SKM-1 (cell line): ENCODE data around the gene FRY.
A peak's percentile ranks its signal among the peaks of the same experiment; 100 is the strongest.

Experiments used
- DNase-seq: peaks from one replicate; lab custom pipeline; 2025; ENCODE audit not compliant: unreplicated experiment; lab: John Stamatoyannopoulos, UW

FRY gene

DNA sequence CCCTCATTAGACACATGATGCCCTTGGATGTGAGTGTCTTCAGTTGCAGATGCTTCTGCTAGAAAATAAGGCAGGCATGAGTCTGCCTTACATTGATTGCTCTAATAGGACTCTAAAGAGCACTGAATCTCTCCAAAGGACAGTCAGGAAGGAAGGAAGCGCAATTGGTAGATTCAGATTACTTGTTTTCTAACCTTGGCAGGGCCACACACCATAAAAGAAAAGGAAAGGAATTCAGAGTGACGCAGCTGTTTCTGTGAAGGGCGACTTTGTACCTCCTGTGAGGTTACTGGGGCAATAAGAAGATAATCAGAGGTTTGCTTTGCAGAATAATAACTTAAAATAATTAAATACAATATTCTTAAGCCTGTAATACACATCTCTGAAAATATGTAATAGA, 48.0 kb downstream of the FRY start:
- no peak for DNase-seq

DNA sequence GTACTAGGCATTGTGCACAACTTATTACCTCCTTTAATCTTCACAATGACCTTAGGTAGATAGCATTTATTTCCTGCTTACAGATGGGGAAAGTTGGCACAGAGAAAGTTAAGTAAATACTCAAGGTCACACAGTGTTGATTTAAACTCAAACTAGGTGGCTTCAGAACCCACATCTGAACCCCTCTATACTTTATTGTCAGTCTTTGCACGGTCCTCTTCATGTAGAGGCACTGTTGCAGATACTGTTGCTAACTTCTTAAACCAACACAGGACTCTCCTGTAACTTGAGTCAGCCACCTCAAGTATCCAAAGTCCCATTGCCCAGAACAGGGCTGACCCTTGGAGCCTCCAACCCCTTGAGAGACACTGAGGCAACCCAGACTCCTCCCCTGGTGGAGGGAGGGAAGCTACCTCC, 48.8 kb downstream of the FRY start:
- DNase-seq: no peak

- DNase-seq: no peak
Observed at GRCh38 chr13:32081591-32081990, 50.0 kb downstream of the FRY start.

- DNase-seq: no peak
Observed at GRCh38 chr13:32086366-32086765, 54.8 kb downstream of the FRY start.

GRCh38 chr13:32086791-32087441, 55.3 kb downstream of the FRY start:
- DNase-seq: no peak

DNA sequence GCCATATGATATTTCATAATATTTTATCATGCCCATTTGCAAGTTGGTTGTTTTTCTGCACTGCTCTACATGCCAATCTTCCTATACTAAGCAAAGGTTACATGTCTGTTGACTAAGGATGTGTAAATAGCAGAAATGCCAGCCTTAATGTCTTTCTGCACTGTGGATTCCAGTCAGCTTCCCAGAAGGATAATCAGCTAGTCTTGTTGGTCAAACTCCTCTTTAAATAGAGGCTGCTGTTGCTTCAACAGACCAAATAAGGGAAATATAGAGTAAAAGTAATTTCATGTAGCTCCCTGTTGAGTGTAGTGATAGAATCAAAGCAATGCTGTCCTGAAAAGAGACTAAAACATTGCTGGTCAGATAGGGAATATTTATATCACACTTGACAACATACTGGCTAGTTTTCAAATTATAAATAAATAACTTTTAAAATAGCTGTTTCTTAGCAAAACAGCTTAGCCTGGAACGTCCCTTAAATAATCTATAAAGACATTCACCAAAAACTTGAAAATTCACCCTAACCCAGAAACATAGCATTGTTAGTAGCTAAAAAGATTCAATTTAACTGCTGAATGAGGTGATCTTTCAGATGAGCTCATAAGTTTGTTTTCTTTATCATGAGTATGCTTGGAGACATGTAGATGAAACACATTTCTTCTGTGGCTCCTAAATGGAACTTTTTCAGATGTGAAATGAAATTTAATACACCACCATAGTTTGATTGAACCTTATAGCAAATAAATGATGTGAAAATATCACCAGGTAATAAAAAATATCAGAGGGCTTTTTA, 56.6 kb downstream of the FRY start:
- no peak for DNase-seq

DNA sequence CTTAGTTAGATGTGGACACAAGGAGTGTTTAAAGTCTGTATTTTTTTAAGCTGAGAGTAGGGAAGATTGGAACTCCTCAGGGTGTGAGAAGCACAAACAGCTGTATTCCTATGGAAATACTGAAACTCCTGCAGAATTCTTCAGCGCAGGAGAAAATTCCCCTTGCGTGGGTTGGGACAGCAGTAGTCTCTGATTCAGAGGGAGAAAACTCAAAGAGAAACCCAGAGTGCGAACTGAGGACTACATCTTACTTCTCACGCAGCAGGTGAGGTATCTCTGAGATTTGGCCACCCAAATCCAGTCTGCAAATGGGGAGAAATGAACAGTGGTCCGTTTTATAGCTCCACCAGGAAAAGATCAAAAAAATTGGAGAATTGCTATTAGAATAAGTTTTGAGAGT, 60.9 kb downstream of the FRY start:
- no peak for DNase-seq

DNA sequence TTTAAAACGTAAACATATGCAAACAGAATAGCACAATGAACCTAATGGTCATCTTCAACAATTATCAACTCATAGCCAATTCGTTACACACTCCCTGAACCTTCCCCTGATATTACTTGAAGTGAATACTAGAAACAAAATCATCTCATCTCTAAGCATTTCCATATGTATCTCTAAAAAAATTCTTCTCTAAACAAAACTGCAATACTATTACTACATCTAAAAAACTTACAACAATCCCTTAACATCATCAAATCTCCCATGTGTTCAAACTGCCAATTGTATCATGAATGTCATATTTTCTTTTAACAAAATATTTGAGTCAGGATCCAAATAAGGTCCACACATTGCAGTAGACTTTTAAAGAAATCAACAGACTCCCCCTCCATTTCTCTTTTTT, 61.4 kb downstream of the FRY start:
- no peak for DNase-seq

DNA sequence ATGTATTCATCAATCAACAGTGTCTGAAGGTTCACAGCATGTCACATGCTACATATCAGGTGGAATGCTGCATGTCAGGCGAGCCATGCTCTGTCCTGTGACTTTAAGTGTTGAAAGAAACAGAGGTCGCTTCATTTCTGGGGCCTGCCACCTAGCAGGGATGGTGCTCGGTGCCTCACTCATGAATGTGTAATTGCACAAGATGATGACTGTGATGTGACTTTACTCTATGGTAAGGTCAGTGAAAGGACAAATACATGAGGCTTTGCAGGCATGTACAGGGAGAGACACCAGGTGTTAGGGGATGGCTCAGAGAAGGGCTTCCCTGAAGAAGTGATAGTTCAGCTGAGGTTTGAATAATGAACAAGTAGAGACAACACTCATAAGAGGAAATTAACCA, 66.7 kb downstream of the FRY start:
- no peak for DNase-seq

- DNase-seq: no peak
Observed at GRCh38 chr13:32105653-32106313, 74.2 kb downstream of the FRY start.

- no peak for DNase-seq
Observed at GRCh38 chr13:32107474-32107873, 75.9 kb downstream of the FRY start.

DNA sequence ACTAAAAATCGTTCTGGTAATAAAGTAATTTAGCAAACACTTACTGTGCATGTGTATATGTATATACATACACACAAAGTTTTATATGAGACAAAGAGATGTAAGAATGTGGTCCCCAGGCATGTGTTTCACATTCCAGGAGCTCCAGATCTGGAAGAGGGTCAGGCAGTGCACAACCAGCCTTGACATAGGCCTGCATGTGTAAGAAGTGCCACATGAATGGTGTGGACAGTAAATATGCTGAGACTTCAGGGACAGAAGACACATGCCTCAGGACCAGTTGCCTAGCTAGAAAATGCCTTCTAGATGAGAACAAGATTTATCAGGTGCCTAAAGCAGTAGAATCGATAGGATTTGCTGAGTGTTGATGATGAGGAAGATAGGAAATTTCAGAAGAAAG, 76.4 kb downstream of the FRY start:
- DNase-seq: no peak

GRCh38 chr13:32113532-32113931, 82.0 kb downstream of the FRY start:
- peak; percentile 21 for DNase-seq

DNA sequence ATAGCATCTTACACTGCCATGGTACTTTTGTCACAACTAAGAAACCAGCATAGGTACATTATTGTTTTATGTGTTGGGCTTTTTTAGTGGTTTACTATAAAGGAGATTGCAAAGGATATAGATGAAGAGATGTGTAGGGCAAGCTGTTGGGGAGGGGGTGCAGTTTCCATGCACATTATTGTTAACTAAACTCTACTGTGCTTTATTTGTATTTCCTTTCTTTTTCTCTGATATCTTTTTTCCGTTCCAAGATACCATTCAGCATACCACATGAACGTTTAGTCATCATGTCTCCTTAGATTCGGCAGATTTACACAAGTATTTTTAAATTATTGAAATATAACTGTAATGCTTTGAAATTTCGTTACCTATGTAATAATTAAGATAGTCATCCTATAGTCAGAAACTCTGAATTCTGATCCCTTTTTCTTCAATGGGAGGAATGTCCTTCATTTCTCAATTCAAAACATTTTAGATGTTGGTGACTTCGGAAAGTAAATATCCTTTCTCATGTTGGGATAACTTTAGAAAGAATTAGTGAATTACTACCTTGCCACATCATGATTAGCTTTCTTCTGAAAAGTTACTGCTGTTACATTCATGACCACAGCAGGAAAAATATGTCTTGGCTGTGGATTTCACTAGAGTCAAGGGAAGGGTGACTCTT, 82.8 kb downstream of the FRY start:
- no peak for DNase-seq

DNA sequence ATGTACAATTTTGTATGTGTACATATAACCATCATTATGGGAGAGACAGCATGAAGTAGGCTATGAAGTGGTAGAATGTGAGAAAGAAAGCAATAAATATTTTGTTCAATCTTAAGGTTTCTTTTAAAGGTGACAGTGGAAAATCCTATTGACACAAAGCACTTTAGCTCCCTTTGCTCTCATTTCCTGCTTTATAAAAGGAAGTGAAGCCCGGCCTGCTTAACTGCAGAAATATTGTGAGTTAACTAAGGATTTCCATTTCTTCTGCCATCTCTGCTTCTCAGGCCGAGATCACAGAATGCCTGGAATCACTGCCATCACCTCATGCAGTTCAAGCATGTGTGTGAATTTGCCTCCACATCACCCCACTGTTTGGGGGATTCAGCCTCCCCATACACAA, 83.5 kb downstream of the FRY start:
- no peak for DNase-seq

GRCh38 chr13:32116210-32116609, 84.6 kb downstream of the FRY start:
- DNase-seq: peak; percentile 80

DNA sequence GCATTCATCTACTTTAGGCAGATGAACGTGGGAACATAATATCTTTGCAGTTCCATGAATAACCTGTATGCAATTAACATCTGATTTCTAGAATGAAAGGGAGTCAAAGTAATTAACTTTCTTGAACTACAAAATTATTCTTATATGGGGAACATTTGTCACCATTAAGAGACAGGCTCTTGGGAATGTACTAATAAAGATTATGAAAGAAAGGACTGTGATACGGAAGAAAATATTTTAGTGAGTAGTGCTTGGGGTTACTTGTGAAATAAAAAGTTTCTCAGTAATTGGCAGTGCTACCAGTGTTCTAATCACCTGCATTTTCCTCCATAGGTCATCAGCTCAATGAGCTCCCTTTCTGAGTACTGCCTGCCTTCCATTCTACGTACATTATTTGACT, 85.4 kb downstream of the FRY start:
- DNase-seq: no peak

GRCh38 chr13:32117701-32118100, 86.1 kb downstream of the FRY start:
- peak; percentile 76 for DNase-seq

DNA sequence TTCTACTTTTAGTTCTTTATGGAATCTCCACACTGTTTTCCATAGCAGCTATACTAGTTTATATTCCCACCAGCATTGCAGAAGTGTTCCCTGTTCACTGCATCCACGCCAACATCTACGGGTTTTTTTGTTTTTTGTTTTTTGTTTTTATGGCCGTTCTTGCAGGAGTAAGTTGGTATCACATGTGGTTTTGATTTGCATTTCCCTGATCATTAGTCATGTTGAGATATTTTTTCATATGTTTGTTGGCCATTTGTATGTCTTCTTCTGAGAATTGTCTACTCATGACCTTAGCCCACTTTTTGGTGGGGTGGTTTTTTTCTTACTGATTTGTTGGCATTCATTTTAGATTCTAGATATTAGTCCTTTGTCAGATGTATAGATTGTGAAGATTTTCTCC, 89.7 kb downstream of the FRY start:
- DNase-seq: no peak

DNA sequence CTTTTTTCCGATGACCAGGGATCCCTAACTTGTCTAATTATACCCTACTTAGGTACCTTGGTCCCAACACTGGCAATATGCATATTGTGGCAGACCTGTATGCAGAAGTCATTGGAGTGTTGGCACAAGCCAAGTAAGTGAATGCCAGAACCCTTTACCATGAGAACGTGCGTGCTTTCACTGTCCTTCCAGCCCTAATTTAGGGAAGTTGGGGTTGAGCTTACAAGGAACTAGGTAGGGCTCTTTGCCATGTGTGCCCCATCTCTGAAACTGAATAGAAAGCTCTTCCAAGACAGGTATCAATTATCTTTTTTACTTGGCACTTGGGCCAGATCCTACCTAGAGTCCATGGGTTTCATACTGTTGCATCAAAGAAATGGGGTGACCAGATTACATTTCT, 93.2 kb downstream of the FRY start:
- DNase-seq: peak; percentile 65

DNA sequence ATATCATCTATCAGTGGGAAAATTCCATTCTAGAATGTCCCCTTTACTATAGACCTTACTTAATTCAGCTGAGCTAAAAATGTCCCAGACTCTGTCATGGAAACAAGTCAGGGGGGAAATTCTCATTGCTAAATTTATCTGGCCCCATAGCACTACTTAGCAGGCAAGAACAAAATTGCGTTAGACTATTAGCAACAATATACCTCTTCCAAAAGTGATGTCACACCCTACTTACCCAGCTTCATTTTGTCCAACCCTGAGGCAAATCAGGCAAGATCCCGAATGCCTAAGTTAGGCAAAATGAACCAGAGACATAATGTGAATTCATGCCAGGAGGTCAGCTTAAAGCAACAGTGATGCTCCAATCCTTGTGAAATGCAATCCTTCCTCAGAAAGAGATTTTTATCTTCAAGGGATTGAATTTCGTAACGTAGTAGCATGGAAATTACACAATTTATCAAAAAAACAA, 93.7 kb downstream of the FRY start:
- peak; percentile 86 for DNase-seq

- peak; percentile 78 for DNase-seq
Observed at GRCh38 chr13:32125751-32126150, 94.2 kb downstream of the FRY start.
